Urinary bladder (tissue), 4 donors: ENCODE results near the gene TMEM186. TPM values are rescaled to one million over a fixed set of nuclear protein-coding genes. Genes with fewer than 3 reads are reported as not detected.
"Not testable (repeated sequence)": the region's sequence is repeated elsewhere in the genome, so short reads cannot be mapped to it uniquely, and the experiment has no call there.

Experiments used
- DNase-seq: peaks from one replicate; pipeline ENCODE4 v3.0.0-alpha.2; 2015; ENCODE audit errors: extremely low spot score
- H3K27ac ChIP-seq: one replicate; pipeline ENCODE4 v1.5.1; 2013; ENCODE audit warnings: low read depth, mild to moderate bottlenecking, moderate library complexity
- H3K36me3 ChIP-seq: one replicate; pipeline ENCODE4 v1.6.1; 2013; ENCODE audit warnings: mild to moderate bottlenecking, moderate library complexity; ENCODE audit not compliant: insufficient read depth
- H3K4me1 ChIP-seq: one replicate; pipeline ENCODE4 v1.6.1; 2013; ENCODE audit warnings: mild to moderate bottlenecking, moderate library complexity; ENCODE audit not compliant: insufficient read depth
- H3K4me3 ChIP-seq: one replicate; pipeline ENCODE4 v1.5.1; 2013; ENCODE audit warnings: low read depth, low read length
- WGBS: extraction: QIAGEN DNeasy Blood & Tissue Kit; methylation state at CpG from one replicate; pipeline ENCODE4 v1.1.7; 2013; 5-methylcytosine and 5-hydroxymethylcytosine counted together
- polyA plus RNA-seq: library from polyadenylated mRNA; stranded (reverse); fragments of 200-250 nt; gene quantifications from one replicate; pipeline ENCODE4 v1.2.3, GENCODE V29; 2013
- total RNA-seq: library from RNA; depleted of rRNA; stranded (reverse); fragments of >200 nt; gene quantifications from one replicate; pipeline ENCODE4 v1.2.3, GENCODE V29; 2014
- donor health status: healthy with polysubstance abuse.
- donor health status: healthy.

Gene TMEM186, protein sequence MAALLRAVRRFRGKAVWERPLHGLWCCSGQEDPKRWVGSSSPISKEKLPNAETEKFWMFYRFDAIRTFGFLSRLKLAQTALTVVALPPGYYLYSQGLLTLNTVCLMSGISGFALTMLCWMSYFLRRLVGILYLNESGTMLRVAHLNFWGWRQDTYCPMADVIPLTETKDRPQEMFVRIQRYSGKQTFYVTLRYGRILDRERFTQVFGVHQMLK
- total RNA-seq (4.7 TPM), polyA plus RNA-seq (10.6 TPM)

DNA sequence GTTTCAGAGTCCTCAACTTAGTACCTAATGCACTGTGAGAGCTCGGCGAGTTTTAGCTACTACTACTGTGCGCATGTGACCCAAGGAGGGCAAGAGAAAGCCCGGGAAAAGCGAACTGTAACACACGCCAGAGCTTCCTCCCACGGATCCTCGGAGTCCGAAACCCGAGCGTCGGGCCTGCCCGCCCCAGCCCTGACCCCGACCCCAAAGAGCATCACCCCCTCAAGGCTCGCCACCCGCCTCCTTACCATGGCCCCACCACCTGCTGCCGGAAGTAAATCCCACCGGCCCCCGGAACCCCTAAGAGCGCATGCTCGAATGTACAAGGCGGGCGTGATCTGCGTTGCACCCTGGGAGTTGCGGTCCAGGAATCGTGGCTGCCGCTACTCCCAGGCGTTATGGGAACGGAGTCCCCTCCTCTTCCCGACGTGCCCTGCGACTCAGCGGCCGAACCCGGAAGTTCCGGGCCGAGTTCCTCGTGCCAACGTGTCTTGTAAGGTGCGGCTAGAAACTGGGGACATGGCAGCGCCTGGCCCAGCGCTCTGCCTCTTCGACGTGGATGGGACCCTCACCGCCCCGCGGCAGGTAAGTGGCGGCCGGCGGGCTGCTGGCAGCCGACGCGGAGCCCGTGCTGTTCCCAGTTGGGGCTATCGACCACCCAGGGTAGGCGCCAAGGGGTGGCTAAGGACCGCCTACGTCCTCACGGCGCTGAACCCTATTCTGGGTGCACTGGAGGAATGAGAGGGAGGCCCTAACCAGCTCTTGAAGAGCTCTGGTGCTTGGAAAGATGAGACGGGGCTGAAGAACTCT is at the start of gene TMEM186, which contains the start of gene PMM2:
Gene TMEM186, minus strand, starts transcription at position 276 of the 810 bp plus-strand sequence. Its CDS starts 25 bp downstream, at position 251.
Gene PMM2, plus strand, starts transcription at position 476 of the 810 bp plus-strand sequence. Its CDS starts 44 bp downstream, at position 520.
- no peaks in the 10 kb centered on the region for H3K36me3 ChIP-seq
- no peaks in the 10 kb centered on the region for H3K4me1 ChIP-seq
- DNase-seq, result peak; percentile 91
- peak within 1 kb of the TSS; percentile 74 for H3K4me3 ChIP-seq
- under 1% methylated on average over 61 of the region's 61 CpGs for WGBS
- no peak within 1 kb of the TSS for H3K27ac ChIP-seq

DNA sequence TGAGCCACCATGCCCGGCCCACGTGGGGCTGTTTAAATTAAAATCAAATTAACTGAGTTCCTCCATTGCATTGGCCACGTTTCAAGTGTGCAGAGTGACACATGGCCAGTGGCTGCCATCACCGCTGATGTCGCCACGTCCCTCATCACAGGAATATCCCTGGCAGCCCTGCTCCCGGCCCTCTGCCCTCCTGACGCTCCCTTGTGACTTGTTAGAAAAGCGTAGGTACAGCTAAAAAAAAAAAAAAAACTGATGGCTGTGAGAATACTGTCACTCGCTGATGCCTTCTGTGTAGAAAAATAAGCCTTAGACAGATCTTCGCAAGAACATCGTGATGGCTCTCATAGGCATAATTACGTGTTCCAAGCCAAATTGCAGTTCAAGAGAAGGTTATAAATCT is 49.7 kb upstream of the TMEM186 start:
- H3K36me3 ChIP-seq, result peaks cover 2% of the 10 kb centered on the region
- H3K4me1 ChIP-seq, result no peaks in the 10 kb centered on the region
- 82% methylated on average over 13 of the region's 13 CpGs for WGBS
- DNase-seq, result no peak
- no peak overlapping the region for H3K27ac ChIP-seq
- H3K4me3 ChIP-seq, result no peak overlapping the region

- WGBS, result 94% methylated on average over 10 of the region's 10 CpGs
Observed at GRCh38 chr16:8846401-8846932, 49.0 kb upstream of the TMEM186 start.

DNA sequence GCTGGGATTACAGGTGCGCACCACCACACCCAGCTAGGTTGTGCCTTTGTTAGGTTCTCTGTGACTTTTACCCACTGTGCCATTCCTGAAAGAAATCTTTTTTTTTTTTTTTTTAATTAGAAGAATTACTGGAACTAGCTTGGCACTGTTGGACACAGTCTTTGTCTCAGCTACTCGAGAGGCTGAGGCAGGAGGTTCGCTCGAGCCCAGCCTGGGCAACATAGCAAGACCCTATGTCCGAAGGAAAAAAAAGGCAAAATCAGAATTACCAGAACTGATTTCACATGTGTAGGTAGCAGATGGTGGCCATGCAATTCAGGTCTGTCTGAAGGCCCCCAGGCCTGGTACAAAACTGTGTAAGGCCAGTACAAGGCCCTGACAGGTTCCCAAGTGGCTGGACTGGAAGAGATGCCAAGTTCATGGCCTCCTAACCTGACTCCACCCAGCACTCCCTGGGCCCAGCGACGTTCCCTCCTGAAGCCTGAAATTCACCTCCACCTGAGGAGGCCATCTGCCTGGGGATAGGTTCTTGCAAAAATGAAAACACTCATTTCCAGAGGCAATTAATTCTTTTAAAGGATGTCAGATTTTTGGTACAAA is 48.4 kb upstream of the TMEM186 start:
- WGBS, result 94% methylated on average over 7 of the region's 7 CpGs
- H3K4me3 ChIP-seq, result no peak overlapping the region
- no peak for DNase-seq
- peaks cover 2% of the 10 kb centered on the region for H3K36me3 ChIP-seq
- H3K4me1 ChIP-seq, result no peaks in the 10 kb centered on the region
- H3K27ac ChIP-seq, result no peak overlapping the region

More at GRCh38 chr16:8846401-8846932, 49.0 kb upstream of the TMEM186 start:
- no peak overlapping the region for H3K4me3 ChIP-seq
- H3K27ac ChIP-seq, result no peak overlapping the region
- peaks cover 2% of the 10 kb centered on the region for H3K36me3 ChIP-seq
- no peak for DNase-seq
- no peaks in the 10 kb centered on the region for H3K4me1 ChIP-seq

DNA sequence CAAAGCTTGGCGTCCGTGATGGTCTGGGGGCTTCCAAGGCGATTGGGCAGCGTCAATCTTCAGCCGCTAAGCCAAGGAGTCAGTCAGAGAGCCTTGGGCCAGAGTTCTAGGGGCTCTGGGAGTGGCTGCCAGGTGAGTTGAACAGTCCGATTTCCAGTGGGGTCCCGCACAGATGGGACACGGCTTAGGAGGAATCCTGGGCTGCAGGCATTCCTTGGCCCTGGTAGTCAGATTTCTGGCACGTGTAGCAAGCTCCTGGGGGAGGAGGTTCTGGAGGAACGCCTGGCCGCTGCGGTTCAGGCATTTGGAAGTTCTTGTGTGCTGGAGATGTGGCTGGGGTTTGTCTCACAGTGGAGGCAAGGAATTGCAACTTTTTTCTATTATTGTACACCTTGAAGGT is 45.9 kb upstream of the TMEM186 start:
- WGBS, result 53% methylated on average over 12 of the region's 12 CpGs
- DNase-seq, H3K4me3 ChIP-seq, H3K4me1 ChIP-seq, H3K27ac ChIP-seq, H3K36me3 ChIP-seq: not testable (repeated sequence)

- 53% methylated on average over 4 of the region's 4 CpGs for WGBS
- H3K36me3 ChIP-seq, H3K4me3 ChIP-seq, H3K4me1 ChIP-seq, DNase-seq, H3K27ac ChIP-seq: not testable (repeated sequence)
Observed at GRCh38 chr16:8842016-8842415, 44.6 kb upstream of the TMEM186 start.

- DNase-seq, H3K27ac ChIP-seq, H3K36me3 ChIP-seq, H3K4me3 ChIP-seq, H3K4me1 ChIP-seq: not testable (repeated sequence)
- WGBS, result 84% methylated on average over 15 of the region's 15 CpGs
Observed at GRCh38 chr16:8837594-8837993, 40.2 kb upstream of the TMEM186 start.

- H3K4me3 ChIP-seq, H3K36me3 ChIP-seq, DNase-seq, H3K27ac ChIP-seq, H3K4me1 ChIP-seq: not testable (repeated sequence)
- WGBS, result 92% methylated on average over 7 of the region's 7 CpGs
Observed at GRCh38 chr16:8836797-8837196, 39.4 kb upstream of the TMEM186 start.

DNA sequence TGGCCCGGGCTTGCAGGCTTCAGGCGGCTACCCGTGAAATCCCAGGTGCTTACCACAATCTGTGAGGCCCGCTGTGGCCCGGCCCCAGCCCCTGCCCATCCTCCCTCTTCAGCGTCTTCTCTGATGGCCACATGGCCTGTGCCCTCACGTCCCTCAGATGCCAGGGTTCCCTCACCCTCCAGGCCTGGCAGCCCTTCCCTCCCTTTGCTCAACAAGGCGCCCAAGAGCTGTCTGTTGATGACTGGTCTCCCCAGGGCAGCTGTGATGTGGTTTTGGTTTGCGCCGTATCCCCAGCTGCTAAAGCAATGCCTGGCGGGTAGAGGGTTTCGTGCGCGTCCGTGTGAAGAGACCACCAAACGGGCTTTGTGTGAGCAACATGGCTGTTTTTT is 35.3 kb upstream of the TMEM186 start:
- DNase-seq, result no peak
- no peaks in the 10 kb centered on the region for H3K36me3 ChIP-seq
- no peak overlapping the region for H3K27ac ChIP-seq
- 70% methylated on average over 16 of the region's 16 CpGs for WGBS
- no peak overlapping the region for H3K4me3 ChIP-seq
- no peaks in the 10 kb centered on the region for H3K4me1 ChIP-seq

DNA sequence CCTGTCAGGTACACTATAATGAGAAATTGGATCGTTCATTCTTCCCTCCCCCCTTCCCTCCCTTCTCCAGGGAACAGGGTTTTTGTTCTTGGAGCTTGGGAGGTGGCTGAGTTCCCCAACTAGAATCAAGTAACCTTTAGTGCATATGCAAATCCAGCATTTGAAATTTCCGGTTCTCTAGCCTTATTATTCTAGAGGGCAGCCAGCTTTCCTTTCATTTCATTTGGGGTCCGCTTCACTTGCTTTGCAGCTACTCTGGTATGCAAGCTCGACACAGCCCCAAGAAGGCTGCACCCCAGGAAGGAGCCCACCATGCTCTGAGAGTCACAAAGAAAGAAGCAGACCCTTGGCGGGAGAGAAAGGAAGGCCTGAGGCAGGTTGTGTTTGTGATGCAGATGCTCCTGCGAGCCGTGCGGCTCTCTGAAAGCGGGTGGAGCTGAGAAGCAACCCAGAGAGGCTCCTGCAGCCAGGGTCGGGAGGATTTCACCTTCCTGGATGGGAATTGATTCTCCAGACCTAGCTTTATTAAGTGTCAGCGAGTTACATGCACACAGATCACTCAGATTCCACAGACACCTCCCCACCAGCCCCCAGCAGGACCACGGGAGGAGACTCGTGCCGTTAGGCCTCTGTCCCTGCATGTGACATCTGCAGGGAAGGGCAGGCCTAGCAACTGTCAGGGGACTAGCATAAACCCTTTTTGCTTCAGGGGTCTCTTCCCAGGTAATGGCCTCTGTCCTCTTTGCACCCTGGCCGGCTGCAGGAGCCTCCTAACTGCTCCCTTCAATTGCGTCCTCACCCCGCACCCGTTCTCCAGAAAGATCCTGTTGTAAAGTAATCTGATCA is 34.7 kb upstream of the TMEM186 start:
- no peaks in the 10 kb centered on the region for H3K4me1 ChIP-seq
- H3K4me3 ChIP-seq, result no peak overlapping the region
- H3K36me3 ChIP-seq, result no peaks in the 10 kb centered on the region
- no peak overlapping the region for H3K27ac ChIP-seq
- WGBS, result 72% methylated on average over 18 of the region's 18 CpGs
- DNase-seq, result no peak

GRCh38 chr16:8831450-8831849 is 34.0 kb upstream of the TMEM186 start:
- H3K4me3 ChIP-seq, result no peak overlapping the region
- no peak overlapping the region for H3K27ac ChIP-seq
- H3K36me3 ChIP-seq, result no peaks in the 10 kb centered on the region
- H3K4me1 ChIP-seq, result no peaks in the 10 kb centered on the region
- 83% methylated on average over 9 of the region's 9 CpGs for WGBS
- no peak for DNase-seq

- H3K4me1 ChIP-seq, result no peaks in the 10 kb centered on the region
- no peak for DNase-seq
- no peak overlapping the region for H3K27ac ChIP-seq
- H3K36me3 ChIP-seq, result no peaks in the 10 kb centered on the region
- WGBS, result 95% methylated on average over 8 of the region's 8 CpGs
- no peak overlapping the region for H3K4me3 ChIP-seq
Observed at GRCh38 chr16:8828541-8829165, 31.2 kb upstream of the TMEM186 start.
